DOHH2 (cell line): ENCODE measurements around the gene MAGI1.

Experiments
- EZH2phosphoT487 ChIP-seq: fragments of 200-600 bp; sonication (generic); IDR thresholded peaks from 2 replicates; pipeline ENCODE4 v1.6.1; 2017; ENCODE audit warnings: borderline replicate concordance, mild to moderate bottlenecking, antibody characterized with exemption, low read length, moderate library complexity, mixed read lengths
- TF ChIP-seq, protein P1 (sequence below): fragments of 200-600 bp; sonication (generic); IDR thresholded peaks from one replicate; pipeline ENCODE4 v1.5.1; 2014; ENCODE audit warnings: antibody characterized with exemption, mild to moderate bottlenecking, low read depth, low read length; ENCODE audit not compliant: poor library complexity, severe bottlenecking

DNA sequence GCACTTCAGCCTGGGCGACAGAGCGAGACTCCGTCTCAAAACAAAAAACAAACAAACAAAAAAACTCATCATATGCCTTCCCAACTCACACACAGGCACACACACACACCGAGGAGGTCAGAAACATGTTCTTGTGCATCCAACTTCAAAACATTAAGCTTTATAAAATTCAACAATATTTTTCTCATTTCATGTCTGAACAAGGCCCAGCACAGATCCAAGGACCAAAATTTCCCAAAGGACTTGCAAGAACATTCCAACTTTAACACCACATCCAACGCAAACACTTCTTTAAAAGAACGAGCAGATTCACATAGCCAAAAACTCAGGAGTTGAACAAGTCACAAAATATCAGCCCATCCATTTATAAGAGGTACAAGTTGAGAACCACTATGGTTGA lies 148.4 kb downstream of the MAGI1 start:
- TF ChIP-seq, protein P1, sequence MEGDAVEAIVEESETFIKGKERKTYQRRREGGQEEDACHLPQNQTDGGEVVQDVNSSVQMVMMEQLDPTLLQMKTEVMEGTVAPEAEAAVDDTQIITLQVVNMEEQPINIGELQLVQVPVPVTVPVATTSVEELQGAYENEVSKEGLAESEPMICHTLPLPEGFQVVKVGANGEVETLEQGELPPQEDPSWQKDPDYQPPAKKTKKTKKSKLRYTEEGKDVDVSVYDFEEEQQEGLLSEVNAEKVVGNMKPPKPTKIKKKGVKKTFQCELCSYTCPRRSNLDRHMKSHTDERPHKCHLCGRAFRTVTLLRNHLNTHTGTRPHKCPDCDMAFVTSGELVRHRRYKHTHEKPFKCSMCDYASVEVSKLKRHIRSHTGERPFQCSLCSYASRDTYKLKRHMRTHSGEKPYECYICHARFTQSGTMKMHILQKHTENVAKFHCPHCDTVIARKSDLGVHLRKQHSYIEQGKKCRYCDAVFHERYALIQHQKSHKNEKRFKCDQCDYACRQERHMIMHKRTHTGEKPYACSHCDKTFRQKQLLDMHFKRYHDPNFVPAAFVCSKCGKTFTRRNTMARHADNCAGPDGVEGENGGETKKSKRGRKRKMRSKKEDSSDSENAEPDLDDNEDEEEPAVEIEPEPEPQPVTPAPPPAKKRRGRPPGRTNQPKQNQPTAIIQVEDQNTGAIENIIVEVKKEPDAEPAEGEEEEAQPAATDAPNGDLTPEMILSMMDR, result no peak
- no peak for TF ChIP-seq EZH2phosphoT487
